Neural progenitor cell (in vitro differentiated cells): ENCODE measurements around the gene RNF10.

Source experiments
- EZH2 ChIP-seq: fragments of 200-600 bp; sonication (generic); IDR thresholded peaks from 2 replicates; pipeline ENCODE4 v1.6.1; 2017; ENCODE audit warnings: antibody characterized with exemption, mild to moderate bottlenecking, moderate library complexity
- TF ChIP-seq, protein P1 (sequence below): fragments of 200-600 bp; sonication (generic); IDR thresholded peaks from 2 replicates; pipeline ENCODE4 v1.5.1; 2017; ENCODE audit warnings: antibody characterized with exemption, mild to moderate bottlenecking

DNA sequence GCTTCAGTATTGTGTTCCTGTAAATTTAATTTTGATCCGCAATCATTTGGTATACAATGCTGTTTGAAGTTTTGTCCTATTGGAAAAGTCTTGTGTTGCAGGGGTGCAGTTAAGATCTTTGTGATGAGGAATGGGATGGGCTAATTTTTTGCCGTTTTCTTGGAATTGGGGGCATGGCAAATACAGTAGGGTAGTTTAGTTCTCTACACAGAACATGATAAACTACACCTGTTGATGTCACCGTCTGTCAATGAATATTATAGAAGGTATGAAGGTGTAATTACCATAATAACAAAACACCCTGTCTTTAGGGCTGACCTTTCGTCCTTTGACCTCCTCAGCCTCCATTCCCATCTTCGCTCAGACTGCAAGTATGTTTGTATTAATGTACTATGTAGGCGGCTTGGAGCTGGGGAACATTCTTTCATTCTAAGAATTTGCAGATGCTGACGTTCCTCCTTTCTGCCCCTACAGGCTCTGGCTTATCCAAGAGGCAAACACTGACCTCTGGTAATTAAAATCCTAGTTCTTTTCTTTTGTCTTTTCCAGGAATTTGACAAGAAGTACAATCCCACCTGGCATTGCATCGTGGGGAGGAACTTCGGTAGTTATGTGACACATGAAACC lies 36.5 kb upstream of the RNF10 start:
- TF ChIP-seq, protein P1, sequence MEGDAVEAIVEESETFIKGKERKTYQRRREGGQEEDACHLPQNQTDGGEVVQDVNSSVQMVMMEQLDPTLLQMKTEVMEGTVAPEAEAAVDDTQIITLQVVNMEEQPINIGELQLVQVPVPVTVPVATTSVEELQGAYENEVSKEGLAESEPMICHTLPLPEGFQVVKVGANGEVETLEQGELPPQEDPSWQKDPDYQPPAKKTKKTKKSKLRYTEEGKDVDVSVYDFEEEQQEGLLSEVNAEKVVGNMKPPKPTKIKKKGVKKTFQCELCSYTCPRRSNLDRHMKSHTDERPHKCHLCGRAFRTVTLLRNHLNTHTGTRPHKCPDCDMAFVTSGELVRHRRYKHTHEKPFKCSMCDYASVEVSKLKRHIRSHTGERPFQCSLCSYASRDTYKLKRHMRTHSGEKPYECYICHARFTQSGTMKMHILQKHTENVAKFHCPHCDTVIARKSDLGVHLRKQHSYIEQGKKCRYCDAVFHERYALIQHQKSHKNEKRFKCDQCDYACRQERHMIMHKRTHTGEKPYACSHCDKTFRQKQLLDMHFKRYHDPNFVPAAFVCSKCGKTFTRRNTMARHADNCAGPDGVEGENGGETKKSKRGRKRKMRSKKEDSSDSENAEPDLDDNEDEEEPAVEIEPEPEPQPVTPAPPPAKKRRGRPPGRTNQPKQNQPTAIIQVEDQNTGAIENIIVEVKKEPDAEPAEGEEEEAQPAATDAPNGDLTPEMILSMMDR: no peak
- no peak for TF ChIP-seq EZH2
